GM18870 (cell line): Measurements from ENCODE around the gene PHC2.
"Not testable (repeated sequence)": the region's sequence is repeated elsewhere in the genome, so short reads cannot be mapped to it uniquely, and the experiment has no call there.

ENCODE experiments used
- ATAC-seq: cut with Tn5 transposase; IDR thresholded peaks from one replicate; pipeline ENCODE4 v1.9.1; 2021; ENCODE audit warnings: moderate library complexity; ENCODE audit not compliant: unreplicated experiment

Gene PHC2

DNA sequence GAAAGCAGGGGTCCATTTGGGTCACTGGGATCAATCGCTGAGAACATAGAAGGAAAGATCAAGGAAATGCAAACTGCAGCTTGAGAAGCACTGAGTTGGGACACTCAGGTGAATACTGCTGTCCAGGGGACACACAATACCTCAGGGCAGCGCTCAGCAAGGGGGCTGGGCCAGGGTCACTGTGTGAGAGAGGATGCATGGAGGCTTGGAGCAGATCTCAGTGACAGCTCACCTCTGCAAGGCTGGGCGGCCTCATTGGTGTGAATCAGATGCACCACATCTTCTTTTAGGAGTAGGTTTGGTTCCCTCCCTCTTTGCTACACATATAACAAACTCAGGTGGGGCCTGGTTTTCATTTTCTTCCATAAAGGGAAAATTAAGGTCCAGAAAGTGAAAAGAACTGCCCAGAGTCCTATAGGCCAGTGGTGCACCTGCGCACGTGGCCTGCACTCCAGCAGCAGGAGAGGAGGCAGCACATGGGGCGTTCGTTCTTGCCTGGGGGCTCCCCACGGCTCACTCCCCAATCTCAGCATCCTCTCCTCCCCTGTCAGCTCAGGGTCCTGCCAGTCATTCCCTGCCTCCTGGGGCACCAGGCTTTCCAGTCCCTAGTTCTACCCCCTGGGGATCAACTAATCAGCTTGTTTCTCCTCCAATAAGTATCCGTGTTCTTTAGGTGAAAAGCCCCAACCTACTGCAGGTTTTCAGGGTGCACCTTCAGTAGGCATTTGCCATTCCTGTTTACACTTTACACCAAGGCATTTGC is 111.5 kb downstream of the PHC2 start:
- ATAC-seq = no peak

- no peak for ATAC-seq
Observed at GRCh38 chr1:33317946-33318345, 112.9 kb downstream of the PHC2 start.

- ATAC-seq = no peak
Observed at GRCh38 chr1:33317354-33317753, 113.5 kb downstream of the PHC2 start.

- ATAC-seq = no peak
Observed at GRCh38 chr1:33316601-33317000, 114.3 kb downstream of the PHC2 start.

GRCh38 chr1:33314416-33314815 is 116.5 kb downstream of the PHC2 start:
- no peak for ATAC-seq

DNA sequence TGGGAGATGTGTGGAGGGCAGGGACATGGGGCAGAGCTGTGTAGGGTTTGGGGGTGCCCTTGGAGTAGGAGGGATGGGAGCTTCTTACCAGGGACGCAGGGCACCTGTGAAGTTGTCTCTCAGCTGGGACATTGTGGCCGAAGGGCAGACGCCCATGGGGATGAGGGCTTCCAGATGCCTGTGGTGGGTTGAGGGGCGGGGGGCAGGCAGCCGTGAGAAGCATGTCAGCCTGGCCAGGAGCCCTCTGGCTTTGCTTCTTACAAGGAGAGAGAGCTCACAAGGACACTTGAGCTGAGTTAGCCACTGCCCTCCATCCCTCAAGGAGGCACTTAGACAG is 118.5 kb downstream of the PHC2 start:
- ATAC-seq = no peak

GRCh38 chr1:33311706-33312412 is 119.0 kb downstream of the PHC2 start:
- no peak for ATAC-seq

DNA sequence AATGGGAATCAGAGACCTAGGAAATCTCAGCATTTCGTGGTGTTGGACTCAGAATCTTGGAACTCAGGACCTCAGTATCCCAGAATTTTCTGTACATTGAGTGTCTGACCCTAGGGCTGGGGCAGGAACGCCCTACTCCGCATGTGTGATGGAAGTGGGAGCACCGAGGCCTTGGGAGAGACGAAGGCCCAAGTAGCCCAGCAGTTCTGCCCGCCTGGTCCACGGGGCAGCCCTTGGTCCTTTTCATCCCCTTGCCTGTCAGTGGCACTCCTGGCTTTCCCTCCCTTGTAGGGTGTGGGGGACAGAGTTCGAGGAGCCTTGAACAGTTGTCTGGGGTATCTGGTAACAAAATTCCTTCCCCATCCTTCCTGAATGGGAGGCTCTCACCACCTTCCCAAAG is 120.2 kb downstream of the PHC2 start:
- no peak for ATAC-seq

DNA sequence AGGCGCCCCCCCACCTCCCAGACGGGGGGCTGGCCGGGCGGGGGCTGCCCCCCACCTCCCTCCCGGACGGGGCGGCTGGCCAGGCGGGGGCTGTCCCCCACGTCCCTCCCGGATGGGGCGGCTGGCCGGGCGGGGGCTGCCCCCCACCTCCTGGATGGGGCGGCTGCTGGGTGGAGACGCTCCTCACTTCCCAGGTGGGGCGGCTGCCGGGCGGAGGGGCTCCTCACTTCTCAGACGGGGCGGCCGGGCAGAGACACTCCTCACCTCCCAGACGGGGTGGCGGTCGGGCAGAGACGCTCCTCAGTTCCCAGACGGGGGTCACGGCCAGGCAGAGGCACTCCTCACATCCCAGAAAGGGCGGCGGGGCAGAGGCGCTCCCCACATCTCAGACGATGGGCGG is 121.5 kb downstream of the PHC2 start:
- not testable (repeated sequence) for ATAC-seq

GRCh38 chr1:33307494-33307864 is 123.4 kb downstream of the PHC2 start:
- ATAC-seq = no peak

DNA sequence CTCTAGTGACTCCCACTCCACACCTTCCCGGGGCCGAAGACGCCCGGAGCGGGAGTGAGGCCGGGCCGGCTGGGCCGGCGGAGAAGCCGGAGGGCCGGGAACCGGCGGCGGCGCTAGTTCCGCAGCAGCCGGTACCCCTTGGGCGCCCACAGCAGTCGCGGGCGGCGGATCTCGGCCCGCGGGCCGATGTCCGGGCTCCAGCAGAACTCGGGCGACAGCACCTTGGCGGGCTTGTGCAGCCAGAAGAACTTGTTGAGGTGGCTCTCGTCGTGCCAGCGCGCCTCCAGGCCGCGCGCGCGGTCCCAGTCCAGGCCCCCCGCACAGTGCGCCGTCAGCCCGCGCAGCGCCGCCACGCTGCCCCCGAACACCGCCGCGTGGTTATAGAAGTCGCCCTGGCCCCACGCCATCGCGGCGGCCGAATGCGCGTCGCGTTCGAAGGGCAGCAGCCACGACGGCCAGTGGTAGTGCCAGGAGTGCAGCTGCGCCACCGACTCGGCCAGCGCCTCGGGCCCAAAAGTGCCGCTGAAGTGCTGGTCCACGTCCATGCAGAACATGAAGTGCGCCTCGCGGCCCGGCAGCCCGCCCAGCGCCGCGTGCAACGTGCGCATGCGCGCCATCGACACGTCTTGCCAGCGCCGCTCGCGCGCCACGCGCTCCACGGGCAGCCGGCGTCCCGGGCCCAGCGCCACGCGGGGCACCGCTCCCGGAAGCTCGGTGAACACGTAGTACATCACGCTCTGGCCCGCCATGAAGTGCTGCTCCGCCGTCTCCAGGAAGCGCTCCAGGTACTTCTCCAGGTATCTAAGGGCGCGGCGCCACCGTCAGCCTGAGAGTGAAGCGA is 124.0 kb downstream of the PHC2 start:
- no peak for ATAC-seq

GRCh38 chr1:33305816-33306652 is 124.9 kb downstream of the PHC2 start:
- ATAC-seq = no peak

DNA sequence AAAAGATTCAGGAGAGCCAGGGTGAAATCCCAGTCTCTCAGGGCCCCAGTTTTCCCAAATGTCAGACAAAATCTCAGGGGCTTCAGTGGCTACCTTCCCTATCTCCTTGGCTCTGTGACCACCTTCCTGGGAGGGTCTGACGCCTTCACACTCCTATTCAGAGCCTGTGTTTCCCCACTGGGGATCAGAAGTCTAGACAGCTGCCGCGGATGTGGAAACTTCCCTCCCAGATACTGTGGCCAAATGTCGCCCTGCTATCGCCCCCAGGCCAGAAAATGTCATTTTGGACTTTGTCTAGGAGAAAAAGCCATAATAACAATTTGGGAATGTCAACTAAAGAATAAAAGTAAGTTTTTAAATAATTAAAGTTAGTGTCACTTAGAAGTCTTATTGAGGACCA is 125.9 kb downstream of the PHC2 start:
- no peak for ATAC-seq

GRCh38 chr1:33302325-33302724 is 128.6 kb downstream of the PHC2 start:
- ATAC-seq = no peak

DNA sequence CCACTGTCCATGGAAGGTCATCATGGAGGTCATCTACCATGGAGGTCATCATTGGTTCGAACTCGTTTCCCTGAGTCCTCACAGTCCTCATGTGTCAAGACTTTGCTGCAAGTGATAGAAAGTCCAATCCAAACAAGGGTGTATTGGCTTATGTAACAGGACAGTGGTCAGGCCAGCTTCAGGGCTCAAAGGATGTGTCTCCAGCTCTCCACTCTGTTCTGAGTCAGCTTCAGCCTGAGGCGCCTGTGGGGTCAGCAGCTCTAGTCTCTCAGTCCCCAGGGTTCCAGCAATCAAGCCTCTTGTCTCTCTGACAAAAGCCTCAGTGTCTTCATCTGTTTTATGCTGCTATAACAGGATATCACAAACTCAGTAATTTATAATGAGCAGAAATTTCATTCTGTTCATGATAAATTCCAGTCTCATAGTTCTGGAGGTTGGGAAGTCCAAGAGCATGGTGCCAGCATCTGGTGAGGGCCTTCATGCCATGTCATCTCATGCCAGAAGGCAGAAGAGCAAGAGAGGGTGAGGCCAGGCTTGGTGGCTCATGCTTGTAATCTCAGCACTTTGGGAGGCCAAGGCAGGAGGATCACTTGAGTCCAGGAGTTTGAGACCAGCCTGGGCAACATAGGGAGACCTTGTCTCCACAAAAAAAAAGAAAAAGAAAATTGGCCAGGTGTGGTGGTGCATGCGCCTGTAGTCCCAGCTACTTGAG is 129.5 kb downstream of the PHC2 start:
- no peak for ATAC-seq

GRCh38 chr1:33300673-33301072 is 130.2 kb downstream of the PHC2 start:
- ATAC-seq = no peak

DNA sequence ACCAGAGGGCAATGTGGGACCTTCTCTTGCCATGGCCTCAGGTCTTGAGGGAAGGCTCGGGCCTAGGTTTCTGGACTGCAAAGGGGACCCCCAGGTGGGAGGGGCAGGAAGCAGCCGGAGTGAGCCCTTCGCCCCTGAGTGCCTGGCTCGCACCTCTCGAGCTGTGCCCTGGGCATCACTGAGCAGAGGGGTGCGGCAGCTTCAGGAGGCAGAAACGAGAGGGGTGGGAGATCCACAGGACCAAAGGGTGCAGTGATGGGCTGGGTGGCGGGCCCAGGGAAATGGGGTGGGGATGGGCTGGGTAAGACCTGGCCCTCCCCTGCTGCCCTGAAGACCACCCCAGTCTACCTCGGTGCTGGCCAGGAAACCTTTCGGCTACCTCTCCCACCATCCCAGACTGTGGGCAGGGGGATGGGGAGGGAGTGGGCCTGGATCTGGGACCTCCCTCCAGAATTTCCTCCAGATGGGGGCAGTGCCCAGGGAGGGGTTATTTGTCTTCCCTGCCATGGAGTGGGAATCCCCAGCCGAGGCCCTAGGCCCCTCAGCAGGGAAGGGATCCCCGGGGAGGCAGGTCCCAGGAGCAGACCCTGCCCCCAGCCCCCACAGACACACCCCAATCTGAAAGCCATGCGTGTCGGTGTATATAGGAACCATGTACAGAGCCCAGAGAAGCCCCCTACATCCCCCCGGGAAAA is 131.3 kb downstream of the PHC2 start:
- ATAC-seq = no peak

DNA sequence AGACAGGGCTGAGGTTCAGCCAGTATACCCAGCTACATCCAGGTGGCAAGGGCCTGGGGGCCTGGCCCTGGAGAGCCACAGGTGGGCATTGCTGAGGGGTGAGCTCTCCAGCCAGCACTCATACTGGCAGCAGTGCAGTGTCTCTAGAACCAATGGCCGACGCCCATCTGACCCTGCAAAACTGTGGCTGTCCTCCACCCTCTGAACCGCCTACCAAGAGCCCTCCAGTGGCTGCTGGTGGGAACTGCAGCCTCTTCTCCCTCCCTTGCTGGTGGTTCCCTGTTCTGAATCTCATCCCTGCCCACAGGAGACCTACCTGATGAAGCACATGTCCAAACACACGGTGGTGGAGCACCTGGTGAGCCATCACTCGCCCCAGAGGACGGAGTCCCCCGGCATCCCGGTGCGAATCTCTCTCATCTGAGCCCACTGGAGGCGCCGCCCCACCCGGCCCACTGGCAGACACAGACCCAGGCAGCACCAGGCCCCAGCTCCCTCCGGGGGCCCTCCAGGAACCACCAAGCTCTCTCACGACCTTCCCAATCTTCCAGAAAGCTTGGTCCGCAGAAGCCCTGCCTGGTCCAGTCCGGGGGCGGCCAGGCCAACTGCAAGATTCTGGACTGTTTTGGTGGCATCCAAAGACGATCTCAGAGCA is 132.1 kb downstream of the PHC2 start:
- no peak for ATAC-seq

GRCh38 chr1:33297911-33298622 is 132.8 kb downstream of the PHC2 start:
- no peak for ATAC-seq
